Measurements from ENCODE around the gene DDX6.

DNA sequence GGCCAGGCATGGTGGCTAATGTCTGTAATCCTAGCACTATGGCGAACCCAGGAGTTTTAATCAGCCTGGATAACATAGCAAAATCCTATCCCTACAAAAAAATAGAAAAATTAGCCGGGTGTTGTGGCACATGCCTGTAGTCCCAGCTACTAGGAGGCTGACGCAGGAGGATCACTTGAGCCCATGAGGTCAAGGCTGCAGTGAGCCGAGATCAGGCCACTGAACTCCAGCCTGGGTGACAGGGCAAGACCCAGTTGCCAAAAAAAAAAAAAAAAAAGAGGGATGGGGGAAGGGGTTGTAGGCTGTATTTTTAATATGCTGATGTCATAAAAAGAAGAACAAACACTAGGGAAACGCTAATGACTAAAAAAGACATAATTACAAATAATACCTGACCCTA, 12.1 kb downstream of the DDX6 start:
- TF ChIP-seq, protein P1, sequence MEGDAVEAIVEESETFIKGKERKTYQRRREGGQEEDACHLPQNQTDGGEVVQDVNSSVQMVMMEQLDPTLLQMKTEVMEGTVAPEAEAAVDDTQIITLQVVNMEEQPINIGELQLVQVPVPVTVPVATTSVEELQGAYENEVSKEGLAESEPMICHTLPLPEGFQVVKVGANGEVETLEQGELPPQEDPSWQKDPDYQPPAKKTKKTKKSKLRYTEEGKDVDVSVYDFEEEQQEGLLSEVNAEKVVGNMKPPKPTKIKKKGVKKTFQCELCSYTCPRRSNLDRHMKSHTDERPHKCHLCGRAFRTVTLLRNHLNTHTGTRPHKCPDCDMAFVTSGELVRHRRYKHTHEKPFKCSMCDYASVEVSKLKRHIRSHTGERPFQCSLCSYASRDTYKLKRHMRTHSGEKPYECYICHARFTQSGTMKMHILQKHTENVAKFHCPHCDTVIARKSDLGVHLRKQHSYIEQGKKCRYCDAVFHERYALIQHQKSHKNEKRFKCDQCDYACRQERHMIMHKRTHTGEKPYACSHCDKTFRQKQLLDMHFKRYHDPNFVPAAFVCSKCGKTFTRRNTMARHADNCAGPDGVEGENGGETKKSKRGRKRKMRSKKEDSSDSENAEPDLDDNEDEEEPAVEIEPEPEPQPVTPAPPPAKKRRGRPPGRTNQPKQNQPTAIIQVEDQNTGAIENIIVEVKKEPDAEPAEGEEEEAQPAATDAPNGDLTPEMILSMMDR (conservative IDR thresholded peaks at IDR 0.05; ENCODE audit: low read length), result no peak
- no peak for TF ChIP-seq EZH2phosphoT487 (IDR thresholded peaks at IDR 0.05; ENCODE audit: borderline replicate concordance, low read depth, low read length)

Measured in OCI-LY7 (cell line).